ENCODE results near the gene IRX5.

Gene IRX5

GRCh38 chr16:54930005-54930868, at the start of gene IRX5:
Gene IRX5, plus strand, starts transcription at chr16:54930865. Its CDS starts 334 bp downstream, at chr16:54931199.
- DNase-seq: peak; percentile 85

- no peak for DNase-seq
These were observed 48.1 kb upstream of the IRX5 start for GRCh38 chr16:54882556-54882955.

- DNase-seq: no peak
These were observed 47.3 kb upstream of the IRX5 start for GRCh38 chr16:54883358-54883757.

DNA sequence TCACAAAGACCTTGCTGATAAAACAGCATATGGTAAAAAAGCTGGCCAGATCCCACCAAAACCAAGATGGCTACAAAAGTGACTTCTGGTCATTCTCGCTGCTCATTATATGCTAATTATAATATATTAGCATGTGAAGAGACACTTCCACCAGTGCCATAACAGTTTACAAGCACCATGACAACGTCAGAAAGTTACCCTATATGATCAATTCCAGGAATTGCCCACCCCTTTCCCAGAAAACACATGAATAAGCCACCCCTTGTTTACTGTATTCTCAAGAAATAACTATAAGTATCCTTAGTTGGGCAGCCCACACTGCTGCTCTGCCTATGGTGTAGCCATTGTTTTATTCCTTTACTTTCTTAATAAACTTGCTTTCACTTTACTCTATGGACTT, 44.6 kb upstream of the IRX5 start:
- DNase-seq: no peak

DNA sequence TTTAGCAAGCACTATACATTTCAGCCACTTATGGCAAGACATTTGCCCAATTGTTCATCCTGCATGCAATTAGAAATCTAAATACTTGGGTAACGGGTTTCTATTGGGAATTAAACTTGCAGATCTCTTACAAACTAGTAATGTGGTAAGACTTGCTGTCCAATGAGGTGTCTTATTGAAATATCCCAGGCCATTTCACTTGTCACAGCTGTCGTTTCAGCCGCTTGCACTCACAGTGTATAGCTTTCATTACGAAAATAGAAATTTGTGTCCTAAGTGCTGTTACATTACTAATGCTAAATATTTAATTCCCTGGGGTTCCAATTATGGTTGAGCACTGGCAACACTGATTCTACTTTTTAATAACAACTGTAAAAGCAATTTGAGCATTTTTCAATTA, 40.3 kb upstream of the IRX5 start:
- DNase-seq: no peak

- no peak for DNase-seq
These were observed 39.3 kb upstream of the IRX5 start for GRCh38 chr16:54891346-54891745.

DNA sequence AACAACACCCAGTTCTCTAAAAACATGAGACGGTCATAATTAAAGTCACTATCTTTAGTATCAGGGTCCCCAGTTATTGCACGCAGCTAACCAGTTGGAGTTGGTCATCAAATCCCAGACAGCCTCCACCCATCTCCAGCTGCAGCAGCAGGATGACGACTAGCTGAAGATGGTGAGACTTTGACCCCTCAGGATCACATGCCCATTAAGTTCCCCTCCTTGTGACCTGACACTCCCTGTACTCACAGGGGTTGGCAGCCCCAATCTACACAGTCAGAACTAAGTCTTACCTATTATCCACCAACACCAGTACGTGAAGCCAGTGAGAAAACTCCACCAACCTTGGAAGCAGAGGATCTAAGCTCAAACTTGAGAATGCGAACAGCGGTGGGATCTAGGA, 37.7 kb upstream of the IRX5 start:
- no peak for DNase-seq

GRCh38 chr16:54897930-54898329, 32.7 kb upstream of the IRX5 start:
- no peak for DNase-seq

DNA sequence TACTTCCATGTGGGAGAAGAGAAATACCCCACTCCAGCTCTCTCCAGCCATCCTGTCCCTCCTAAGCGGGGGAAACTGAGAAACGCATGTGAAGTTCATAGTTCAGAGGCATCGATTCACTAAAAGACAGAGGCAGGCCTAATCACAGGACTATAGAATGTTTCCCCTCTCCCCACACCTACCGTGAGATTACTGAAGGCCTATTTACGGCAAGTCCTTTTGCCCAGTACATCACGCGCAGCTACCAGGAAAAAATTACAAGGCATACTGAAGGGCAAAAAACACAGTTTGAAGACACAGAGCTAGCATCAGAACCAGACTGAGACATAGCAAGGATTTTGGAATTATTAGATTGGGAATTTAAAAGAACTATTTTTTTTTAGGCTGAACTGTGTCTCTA, 29.1 kb upstream of the IRX5 start:
- no peak for DNase-seq

DNA sequence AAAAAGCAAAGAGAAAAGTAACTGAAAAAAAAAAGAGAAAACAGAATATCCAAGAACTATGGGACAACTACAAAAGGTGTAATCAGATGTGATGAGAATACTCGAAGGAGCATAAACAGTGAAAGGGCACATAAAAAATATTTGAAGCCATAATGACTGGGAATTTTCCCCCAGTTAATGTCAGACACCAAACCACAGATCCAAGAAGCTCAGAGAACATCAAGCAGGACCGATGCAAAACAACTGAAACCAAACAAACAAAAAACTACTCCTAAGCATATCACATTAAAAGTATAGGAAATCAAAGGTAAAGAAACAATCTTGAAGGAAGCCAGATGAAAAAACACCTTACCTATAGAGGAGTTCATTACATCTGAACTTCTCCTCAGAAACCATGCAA, 27.6 kb upstream of the IRX5 start:
- no peak for DNase-seq

DNA sequence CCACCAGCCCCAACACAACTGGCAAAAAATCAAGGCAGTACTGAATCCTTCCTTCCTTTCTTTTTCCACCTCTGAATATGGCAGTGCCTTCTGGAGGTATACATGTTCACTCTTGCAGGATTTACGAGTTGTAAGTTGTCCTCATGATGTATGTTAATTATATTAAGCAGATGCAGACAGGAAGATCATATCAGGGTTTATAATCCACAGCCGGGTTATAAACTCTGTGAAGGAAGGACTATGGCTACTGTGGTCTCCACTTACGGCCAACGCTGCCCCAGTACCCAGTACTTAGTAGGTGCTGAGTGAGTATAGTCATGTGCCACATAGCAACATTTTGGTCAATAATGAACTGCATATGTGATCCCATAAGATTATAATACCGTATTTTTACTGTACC, 19.6 kb upstream of the IRX5 start:
- no peak for DNase-seq

DNA sequence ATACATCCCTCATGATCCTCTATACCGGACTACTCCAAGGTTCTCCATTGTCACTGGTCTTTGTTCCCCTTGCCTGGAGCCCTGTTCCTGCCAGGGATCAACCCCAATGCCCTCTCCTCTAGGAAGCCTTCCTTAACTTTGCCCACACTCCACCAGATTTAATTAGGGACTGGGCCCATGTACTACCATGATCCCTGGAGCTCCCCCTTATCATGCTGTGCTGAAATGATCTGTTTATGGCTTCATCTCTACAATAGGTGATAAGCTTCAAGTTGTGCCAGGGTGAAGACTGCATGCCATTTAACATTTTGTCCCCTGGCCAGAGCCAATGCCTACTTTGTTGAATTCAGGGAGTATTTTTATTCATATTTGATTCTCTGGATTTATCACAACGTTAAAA, 17.9 kb upstream of the IRX5 start:
- no peak for DNase-seq

DNA sequence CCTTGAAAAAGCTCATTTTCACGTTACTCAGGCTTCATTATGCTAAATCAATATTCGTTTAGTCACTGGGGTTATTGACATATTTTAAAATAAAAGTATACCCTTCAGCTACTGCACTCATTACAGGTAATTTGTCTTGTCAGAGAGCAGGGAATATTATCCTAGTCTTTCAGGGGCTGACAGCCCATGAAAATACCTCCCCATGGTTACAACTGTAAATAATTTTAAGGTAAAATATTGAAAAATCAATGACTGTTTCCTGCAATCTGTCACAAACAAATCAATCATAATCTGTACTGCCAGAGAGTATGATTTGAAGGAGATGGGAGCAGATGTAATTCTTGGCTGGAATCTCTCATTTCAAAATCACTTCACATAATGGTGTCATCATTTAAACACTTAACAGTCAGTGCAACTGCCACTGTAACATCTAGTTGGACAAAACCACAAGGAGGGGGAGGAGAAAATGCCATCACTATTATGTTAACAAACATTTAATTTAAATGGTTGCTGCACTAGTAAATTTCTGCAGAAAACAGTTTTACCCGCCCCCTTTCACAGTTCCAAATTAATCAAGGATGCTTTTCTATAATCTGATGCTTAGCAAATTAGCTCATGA, 9.3 kb upstream of the IRX5 start:
- DNase-seq: no peak

DNA sequence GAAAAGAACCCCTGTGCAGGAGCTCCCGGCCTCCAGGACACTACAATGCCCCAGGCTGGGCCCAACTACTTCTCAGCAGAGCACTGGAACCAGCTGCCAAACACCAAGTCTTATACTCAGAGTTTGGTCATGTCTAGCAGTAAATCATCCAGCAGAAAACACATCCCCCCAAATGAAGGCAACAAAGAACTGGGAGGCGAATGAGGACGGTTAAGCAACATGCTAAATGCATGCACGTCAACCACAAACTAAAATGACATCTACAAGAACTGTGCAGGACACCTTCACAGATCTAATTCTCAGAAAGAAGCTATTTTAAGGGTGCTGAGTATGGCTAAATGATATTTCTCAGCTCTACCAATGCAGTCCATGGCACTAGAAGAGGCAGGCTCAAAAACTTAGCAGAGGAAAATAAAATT, 7.6 kb upstream of the IRX5 start:
- no peak for DNase-seq

DNA sequence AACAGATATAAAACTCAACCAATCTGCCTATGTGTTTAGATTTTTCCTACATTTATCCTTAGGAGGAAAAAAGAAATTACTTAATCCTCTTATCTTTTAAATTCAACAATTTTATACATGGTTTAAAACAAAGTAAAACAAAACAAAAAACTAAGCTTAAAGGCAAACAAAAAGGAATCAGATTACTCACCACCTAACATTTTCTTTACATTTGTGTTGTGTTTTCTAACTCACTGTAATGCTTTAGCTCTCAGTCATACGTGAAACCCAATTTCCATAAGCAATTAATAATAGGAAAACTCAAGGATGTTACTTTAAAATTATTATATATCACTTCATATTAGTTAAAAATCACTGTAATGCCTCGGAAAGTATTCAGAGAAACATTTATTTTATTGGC, 6.7 kb upstream of the IRX5 start:
- no peak for DNase-seq

GRCh38 chr16:54926166-54926838, 4.4 kb upstream of the IRX5 start:
- no peak for DNase-seq

GRCh38 chr16:54927125-54928015, 3.3 kb upstream of the IRX5 start:
- no peak for DNase-seq

DNA sequence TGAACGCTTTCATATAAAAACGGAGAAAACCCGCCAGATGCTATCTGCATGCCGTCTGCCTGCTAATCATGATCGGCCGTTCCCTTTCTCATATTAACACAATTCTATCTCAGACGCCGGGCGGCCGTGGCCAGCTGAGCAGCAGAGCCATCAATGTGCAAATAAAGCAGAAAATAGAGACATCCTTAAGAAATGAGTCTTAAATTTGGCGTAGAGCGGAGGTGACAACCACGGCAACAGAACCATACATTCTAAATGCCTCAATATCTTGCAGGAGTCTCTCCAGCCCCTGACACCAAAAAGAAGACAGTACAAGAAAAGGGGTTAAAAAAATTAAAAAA, 2.7 kb upstream of the IRX5 start:
- DNase-seq: no peak

DNA sequence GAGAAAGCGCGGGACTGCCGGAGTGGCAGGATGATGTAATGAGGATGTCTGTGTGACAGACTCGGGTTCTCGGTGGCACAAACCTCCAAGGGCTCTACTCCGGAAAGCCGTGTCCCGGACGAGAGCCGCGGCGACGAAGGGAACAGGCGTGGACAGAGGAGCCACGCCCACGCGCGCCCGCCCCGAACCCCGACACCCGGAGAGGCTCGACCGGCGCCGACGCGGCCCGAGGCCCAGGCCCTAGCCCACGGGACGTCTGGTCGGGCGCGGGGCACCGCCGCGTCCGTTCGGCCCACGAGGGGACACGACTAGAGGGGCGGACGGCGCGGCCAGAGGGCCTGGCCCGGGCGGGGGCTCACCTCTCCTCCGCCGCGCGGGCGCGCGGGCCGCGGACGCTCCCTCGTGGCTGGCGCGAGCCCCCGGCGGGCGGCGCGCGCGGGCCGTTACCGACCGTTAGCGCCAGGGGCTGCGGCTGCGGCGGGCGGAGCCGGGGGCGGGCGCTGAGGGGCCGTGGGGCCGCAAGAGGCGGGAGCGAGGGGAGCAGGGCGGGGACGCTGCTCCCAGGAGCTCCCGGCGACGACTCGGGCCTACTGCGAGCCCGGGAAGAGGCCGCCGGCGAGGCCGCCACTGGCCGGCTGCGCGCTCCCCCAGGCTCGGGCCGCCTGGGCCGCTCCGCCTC, 2.1 kb upstream of the IRX5 start:
- DNase-seq: peak; percentile 48

- DNase-seq: peak; percentile 97
These were observed 1.3 kb upstream of the IRX5 start for GRCh38 chr16:54929090-54930004.

DNA sequence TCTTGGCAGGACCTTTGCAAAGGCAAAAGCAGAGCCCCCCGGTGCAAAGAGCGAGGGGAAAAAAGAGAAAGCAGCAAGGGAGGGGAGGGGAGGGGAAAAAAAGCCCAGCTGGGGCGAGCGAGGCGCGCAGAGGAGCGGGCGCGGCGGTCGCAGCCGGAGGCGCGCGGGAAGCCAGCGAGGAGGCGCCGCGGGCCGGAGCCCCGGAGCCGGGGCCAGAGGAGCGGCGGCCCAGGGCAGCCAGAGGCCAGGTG, 129 bp downstream of the IRX5 start:
- DNase-seq: no peak

Measured in T1000 (cell line).